ENCODE measurements around the gene DALRD3.

The DALRD3 gene

DNA sequence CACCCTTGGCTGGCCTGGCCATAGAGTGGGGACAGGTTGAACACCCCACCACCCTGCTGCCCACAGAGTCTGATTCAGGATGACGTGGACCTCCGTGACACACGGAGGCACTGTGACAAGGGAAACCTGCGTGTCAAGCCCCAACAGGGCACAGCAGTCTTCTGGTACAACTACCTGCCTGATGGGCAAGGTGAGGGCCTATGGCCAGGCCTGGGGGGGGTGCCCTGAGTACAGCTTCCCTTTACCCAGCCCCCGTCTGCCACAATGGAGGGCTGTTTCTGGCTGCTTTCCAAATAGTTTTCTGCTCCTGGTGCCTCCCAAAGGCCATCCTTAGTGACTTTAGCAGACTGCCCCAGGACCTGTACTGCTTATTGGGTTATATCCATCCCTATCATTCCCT lies 12.4 kb downstream of the DALRD3 start:
- no peak for DNase-seq (ENCODE audit: low spot score)

DNA sequence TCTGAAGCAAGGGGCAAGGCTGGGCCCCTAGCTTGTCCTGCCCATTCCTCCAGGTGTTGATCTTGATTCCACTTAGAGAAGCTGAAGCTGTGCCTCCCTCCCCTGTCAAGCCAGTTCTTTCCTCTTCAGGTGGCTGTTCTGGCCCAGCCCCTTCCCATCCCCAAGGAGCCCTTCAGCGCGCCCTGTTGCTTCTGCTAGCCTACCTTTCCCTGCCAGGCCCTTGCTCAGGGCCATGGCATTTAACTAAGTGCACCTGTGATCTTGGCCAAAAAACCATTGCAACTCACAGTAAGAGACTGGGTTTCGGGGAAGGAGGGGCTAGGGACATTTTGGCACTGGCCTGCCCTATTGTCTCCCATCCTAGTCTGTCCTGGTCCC lies 13.1 kb downstream of the DALRD3 start:
- no peak for DNase-seq (ENCODE audit: low spot score)

DNA sequence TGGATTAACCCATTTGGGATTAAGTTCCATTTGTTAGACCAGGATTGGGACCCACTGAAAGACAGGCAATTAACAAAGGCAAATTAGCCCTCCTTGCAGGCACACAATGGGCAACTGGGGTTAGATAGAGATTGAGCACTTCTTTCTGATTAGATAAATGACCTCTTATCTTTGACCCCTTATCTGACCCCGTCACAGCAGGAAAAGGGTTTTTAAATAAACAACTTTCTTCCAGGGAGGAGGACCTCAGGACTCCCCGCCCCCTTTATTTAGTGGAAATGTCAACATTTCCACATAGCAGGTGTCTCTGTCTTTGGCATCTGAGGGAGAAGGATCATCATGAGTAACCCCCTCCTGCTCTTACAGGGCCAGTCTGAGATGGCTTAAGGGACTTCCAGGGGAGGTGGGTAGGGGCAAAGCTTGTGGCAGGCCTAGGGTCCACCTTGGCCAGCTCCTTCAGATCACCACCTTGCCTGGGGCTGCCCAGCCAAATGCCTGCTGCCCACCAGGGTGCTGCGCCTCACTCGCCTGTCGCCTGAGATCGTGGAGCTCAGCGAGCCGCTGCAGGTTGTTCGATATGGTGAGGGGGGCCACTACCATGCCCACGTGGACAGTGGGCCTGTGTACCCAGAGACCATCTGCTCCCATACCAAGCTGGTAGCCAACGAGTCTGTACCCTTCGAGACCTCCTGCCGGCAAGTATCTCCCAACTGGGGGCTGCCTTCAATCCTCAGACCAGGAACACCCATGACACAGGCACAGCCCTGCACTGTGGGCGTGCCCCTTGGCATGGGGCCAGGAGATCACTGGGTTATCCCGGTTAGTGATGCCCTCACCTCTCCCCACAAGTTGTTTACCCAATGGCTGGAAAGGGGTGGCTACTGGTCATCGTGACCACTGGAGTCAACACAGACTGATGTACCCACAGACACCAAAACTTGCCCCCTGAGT lies 13.8 kb downstream of the DALRD3 start:
- DNase-seq (ENCODE audit: low spot score) = no peak

DNA sequence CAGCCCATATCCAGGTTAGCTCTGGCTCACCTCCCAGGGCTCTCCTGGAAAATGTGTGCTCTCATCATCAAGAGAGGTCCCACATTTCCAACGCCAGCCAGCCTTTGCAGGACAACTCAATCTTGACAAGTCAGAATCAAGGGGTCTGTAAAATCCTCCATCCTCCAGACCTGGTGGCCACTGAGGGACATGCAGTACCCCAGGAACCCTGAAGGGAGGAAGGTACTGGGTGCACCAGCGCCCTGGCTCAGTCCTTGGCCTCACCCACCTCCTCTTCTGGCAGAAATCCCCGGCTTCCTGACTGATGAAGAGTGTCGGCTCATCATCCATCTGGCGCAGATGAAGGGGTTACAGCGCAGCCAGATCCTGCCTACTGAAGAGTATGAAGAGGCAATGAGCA lies 17.2 kb downstream of the DALRD3 start:
- no peak for DNase-seq (ENCODE audit: low spot score)

DNA sequence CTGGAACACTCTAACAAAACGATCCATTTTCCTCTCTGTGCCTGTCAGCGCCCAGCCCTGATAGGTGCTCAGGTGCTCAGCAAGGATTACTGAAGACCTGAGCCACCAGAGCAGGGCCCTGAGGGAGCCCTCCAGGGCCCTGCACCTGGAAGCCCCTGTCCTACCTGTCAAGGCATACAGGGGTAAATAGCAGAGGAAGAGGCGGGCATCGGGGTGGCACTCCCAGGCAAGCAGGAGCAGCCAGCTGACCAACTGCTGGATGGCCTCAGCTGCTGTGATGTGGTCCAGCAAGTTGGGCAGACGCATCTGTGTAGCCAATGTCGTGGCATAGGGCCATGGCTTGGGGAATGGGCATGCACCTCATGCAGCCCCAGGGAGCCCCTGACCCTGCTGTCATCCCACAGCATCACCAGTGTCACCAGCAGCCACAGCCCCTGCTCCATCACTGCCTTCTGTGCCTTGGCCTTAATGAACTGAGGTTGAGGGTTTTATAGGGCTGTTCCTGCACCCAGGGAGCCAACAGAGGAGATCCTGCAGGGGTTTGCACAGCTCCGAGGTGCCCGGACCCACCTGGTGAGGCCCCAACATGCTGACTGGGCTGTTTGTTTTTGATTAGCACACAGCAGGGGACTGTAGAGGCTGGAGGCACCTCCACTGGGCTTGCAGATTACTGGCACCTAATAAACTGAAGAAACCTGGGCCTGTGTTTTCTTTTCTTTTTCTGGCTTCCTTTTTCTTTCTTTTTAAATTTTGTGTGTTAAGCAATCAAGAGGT lies 19.1 kb downstream of the DALRD3 start:
- no peak for DNase-seq (ENCODE audit: low spot score)

DNA sequence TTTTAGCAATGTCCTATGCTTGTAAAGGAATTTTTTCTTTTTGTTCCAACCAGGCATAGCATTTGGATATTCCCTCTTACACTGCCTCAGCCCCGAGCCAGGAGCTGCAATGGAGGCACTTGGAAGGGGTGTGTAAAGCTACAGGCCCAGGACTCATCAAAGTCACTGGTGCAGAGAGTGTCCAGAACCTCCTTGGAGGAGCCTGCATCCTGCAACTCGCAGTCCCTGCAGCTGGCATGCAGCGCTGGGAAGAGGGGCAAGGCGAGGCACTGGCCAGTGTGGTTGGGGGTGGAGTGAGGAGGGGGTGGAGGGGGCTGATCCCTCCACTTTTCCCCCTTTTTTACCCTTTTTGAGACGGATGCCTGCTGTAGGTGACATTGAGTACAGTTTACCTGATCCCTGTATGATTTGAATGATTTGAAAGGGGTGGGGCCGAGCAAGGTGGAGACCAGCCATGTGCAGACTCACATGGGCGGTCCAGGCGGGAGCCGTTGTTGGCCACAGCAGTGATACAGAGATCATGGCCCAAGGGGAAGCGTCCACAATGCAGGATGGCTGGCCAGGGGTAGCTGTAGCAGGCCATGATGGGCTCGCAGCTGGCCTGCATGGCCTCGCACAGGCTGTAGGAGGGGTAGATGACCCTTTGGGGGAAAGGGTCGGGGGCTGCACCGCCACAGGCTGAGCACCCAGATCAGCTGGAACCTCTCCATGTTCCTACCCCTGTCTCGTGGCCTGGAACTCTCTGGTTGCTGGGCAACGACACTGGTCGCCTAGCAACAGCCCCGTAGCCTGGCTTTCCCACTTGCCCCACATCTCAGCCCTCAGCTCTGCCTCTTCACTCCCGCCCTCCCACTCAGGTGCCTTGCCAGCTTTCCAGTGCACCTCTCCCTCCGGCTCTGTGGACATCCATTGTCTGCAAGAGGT lies 20.4 kb downstream of the DALRD3 start:
- DNase-seq (ENCODE audit: low spot score) = no peak

DNA sequence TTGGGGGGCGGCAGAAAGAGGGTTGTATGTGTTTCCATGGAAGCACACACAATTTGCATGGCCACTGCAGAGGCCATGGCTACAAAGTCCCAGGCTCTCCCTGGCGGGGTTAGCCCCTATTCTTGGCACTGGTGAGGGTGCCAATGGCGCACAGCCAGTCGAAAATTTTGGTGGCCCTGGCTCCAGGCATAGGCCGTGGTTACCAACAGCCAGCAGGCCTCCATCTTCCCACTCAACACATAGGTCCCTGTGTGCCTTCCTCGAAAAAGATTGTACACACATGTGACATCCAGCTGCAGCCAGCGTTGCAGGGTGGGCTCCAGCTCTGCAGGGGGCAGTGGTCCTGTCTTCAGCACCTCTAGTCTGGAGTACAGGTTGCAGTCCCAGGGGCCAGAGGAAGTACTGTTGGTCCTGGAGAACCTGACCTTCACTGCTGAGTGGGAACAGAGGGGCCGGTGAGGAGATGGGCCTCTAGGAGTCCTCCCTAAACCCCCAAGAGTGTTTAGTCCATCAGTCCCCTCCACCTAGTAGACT lies 21.2 kb downstream of the DALRD3 start:
- no peak for DNase-seq (ENCODE audit: low spot score)

DNA sequence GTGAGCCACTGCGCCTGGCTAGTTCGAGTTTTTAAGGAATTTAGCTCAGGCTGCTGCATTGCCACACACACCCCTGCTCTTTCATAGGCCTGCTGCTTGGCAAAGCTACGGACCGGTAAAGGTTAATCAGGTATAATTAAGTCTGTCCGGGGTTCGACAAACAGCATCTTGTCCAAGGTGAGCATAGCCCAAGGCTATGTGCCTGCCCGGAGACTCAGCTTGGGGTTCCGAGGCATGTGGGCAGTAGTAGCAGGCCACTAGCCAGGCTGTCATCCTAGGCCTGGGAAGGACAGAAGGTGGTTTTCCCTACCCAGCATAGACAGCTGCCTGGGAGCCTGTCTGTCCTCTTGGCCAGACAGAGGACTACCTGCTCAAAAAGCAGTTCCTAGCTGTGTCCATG lies 21.7 kb downstream of the DALRD3 start:
- no peak for DNase-seq (ENCODE audit: low spot score)

DNA sequence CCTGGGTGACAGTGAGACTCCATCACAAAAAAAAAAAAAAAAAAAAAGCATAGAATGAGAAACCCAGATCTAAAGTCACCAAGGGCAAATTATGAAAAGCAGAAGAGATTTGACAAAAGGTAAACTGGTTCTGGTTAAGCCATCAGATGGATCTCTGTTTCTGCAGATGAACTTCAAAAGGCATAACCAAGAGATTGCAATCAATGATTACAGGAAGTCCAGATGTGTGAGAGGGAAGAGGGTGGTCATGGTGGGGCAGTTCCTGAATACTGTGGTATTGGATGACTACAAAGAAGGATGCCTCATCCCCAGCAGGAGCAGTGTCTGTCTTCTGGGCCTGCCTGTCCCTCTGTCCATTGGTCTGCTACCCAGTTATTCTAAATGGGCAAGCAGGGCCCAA lies 24.5 kb downstream of the DALRD3 start:
- DNase-seq (ENCODE audit: low spot score) = no peak

DNA sequence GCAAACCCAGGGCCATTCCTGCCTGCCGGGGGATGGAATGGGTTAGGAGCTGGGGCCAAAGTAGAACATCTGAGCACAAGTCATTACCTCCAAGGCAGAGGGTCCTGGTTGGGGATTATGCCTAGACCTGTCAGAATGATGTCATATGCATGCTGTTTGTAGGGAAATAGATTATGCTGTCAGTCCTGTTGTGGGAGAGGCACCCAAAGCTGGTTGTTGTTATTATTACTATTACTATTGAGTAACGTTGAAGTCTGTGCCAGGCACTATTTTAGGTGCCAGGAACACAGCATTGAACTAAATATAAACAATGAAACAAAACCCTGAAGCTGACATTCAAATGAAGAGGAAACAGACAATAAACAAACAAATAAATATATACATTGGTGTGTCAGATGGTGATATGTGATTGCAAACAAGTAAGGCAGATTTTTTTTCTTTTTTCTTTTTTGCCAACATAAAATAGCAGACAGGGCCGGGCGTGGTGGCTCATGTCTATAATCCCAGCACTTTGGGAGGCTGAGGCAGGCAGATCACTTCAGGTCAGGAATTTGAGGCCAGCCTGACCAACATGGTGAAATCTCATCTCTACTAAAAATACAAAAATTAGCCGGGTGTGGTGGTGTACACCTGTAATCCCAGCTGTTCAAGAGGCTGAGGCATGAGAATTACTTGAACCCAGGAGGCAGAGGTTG lies 26.4 kb downstream of the DALRD3 start:
- no peak for DNase-seq (ENCODE audit: low spot score)

DNA sequence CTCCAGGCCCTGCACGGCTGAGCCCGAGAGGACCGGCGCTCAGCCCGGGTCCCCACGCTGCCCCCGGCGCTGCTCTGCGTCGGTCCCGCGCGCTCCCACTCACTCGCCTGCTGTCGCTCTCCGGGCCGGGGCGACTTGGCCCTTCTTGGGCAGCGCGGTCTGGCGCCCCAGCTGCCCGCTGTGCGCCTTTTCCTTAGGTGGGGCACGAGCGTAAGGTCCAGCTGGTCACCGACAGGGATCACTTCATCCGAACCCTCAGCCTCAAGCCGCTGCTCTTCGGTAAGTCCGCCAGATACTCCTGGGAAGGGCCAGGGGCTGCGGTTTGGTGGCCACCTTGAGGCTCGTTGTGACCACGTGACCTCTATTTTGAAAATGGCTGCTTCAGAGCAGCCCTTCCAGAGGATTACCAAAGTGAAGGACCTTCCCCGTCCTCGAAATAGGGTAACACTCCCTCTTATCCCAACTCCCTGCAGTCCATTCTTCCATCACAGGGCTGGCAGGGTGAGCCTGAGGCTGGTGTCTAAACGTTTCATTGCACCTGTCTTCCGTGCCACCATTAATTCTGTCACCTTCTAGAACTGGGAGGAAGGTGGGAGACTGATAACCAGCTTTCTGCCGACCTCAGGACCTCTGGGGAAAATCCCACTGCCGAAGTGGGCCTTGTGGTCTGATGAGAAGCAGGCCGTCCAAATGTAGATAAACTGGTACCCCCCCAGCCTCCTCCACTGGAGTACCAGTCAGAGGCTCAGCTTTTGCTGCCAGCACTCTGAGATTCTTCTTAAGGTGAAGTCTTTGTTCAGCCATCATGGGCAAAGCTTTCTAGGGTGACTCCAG lies 27.5 kb downstream of the DALRD3 start:
- DNase-seq (ENCODE audit: low spot score) = peak; percentile 38

DNA sequence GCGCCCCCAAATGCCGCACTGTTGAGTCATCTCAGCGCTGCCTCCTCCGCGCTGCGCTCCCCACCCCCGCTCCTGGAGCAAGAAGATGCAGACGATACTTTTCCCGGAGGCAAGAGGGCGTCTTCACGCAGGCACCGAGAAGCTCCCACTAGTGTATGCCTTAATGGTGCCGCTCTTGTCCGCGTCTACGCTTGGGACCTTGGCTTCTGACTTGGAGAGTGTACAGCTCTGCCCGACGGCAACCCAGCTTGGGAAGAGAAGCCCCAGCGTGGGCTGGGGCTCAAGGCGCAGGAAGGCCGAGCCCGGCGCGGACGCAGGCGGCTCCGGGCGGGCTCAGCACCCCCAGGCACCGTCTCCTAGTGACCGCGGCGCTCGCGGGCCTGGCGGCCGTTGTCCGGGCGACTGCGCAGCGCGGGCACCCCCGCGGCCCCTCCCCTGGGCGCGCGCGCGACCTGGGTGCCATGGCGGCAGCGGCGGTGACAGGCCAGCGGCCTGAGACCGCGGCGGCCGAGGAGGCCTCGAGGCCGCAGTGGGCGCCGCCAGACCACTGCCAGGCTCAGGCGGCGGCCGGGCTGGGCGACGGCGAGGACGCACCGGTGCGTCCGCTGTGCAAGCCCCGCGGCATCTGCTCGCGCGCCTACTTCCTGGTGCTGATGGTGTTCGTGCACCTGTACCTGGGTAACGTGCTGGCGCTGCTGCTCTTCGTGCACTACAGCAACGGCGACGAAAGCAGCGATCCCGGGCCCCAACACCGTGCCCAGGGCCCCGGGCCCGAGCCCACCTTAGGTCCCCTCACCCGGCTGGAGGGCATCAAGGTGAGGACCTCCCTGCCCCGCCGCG lies 28.4 kb downstream of the DALRD3 start, which contains the start of gene P4HTM:
Gene P4HTM, plus strand, starts transcription at position 446 of the 840 bp plus-strand sequence. Its CDS starts 16 bp downstream, at position 462.
- peak; percentile 83 for DNase-seq (ENCODE audit: low spot score)

DNA sequence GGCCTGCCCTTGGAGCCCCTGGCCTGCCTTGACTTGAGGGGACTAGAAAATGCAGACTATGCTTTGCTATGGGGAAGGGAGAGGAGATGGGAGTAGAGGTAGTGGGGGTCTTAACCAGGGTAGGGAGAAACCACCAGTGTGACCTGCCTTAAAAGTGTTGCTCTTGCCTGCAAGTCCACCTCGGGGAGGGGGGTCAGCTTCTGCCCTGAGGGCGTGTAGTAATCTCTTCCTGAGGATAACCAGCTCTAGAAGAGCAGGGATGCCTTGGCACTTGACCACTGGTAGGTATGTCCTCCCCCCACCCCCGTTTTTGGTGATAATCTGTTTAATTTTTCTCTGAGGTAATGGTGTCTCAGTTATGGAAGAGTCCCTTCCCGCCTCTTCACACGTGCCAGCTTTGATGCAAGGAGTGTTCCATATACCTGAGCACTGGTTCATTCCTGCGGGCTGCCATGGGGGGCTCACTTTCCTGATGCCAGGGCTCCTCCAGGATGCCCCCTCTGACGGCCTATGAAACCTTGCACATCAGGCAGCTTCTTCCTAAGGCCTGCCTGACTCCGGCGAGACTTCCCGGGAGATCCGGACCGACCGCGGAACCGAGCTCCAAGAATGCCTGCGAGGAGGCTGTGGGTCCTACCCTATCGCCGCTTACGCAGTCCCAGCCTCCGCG lies 29.1 kb downstream of the DALRD3 start:
- DNase-seq (ENCODE audit: low spot score) = no peak

DNA sequence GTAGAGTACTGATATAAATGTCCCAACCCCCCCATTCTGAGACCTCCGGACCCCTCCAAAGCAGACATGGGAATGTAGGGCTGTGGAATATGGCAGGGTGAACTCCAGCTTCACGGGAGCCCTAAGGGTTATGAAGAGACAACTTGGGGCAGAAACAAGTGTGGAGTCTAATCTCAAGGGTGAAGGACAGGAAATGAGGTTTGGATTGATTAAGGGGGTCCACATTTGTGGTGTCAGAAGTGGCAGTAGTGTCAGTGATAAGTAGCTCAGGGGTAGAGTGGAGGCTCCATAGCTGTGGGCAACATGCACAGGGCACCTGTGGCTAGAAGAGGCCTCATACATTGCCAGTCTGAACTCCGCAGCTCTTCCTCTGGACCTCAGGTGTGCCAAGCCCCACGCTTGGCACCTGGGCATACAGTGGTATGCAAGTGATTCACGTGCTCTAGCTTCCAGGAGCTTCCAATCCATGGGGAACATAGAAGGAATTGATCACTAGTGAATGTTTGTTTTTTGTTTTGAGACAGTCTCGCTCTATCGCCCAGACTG lies 32.5 kb downstream of the DALRD3 start:
- no peak for DNase-seq (ENCODE audit: low spot score)

DNA sequence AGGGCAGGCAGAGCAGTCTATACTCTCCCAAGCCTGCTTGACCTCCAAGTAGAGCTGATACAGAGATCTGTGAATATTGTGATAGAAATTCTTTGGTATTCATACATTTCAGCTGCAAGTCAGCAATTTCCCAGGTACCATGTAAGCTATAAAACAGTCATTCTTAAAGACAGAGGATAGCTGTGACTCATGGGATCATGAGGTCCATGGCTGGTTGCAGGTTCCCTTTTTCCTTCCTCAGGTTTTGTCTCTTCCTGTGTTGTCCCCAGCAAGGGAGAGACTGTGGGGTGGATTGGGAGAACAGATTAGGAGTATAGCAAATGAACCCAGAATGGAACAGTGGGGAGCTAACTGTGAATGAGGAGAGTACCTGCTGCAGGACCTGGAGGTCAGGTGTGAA lies 33.7 kb downstream of the DALRD3 start:
- no peak for DNase-seq (ENCODE audit: low spot score)

DNA sequence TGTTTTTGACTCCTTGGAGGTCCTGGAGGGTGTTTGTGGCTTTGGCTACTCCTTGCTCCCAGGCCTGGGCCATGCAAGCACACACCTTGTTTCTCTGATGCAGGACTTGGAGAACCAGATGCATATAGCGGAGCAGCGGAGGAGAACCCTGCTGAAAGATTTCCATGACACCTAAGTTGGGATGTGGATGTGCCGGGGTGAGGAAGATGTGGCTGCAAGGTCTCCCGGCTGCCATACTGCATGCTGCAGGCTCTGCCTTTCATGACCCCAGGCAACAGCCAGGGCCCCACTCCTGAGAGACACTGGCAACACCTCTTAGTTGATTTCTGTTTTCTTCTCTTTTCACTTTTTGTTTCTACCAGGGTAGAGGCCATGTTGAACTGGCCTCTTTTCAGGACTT lies 35.3 kb downstream of the DALRD3 start:
- DNase-seq (ENCODE audit: low spot score) = no peak

DNA sequence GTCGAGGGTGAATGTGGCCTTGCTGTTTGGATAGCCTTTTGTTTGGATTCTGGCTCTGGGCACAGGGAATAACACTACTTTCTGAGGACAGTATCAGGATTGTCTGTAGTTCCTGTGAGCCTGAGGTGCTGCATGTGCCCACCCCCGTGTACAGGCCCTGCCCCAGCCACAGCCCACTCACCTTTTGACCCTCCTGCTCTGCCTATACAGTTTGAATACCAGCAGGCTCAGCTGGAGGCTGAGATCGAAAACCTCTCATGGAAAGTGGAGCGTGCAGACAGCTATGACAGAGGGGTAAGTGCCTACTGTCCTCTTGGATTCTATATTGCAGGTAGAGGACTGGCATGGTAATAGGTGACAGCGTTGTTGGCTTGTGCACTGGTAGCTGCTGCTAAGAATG lies 35.7 kb downstream of the DALRD3 start:
- no peak for DNase-seq (ENCODE audit: low spot score)

DNA sequence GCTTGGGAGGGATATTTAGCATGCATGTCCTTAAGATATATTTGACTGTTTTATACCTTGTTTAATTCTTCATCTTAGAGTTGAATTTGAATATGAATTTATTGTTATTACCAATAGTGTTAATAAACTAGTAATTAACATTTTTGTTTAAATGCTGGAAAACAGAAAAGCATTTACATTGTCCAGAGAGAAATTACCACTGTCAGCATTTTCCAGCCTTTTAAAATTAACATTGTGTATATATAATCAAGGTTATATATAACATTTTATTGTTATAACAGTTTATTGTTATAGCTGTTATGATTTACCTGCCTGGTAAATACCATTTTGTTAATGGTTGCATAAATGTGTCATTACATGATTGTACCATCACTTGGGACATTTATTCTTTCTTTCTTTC lies 36.4 kb downstream of the DALRD3 start:
- DNase-seq (ENCODE audit: low spot score) = no peak
